ENCODE measurements around the gene LMBRD1. TPM values are rescaled to one million over a fixed set of nuclear protein-coding genes. Genes with fewer than 3 reads are reported as not detected.

LMBRD1 gene
- total RNA-seq, 1 experiment from 2014 or later, result 17.0 TPM

GRCh38 chr6:69825904-69826303, 29.1 kb upstream of the LMBRD1 start:
- Histone ChIP-seq H4K8ac (replicated peaks; ENCODE audit: insufficient read length, low read depth, low read length) (no peak overlapping the region), H3K27ac (ENCODE audit: insufficient read length, low read depth, low read length) (no peak overlapping the region), H3K23ac (ENCODE audit: insufficient read length, low read depth, low read length) (no peak overlapping the region), H3K9me3 (ENCODE audit: control insufficient read depth, low read depth, low read length) (no peaks in the 10 kb centered on the region), H3K4me1 (ENCODE audit: insufficient read depth, low read length) (no peaks in the 10 kb centered on the region; the same call in 1 of the 2 replicates), H3T11ph (ENCODE audit: low read length) (no peak overlapping the region), H3K18ac (ENCODE audit: insufficient read length, low read depth, low read length) (no peak overlapping the region), H2AK5ac (ENCODE audit: insufficient read length, low read length) (no peak overlapping the region), H2BK20ac (ENCODE audit: low read depth, low read length, poor library complexity, severe bottlenecking) (no peak overlapping the region), H3K23me2 (ENCODE audit: insufficient read length, low read depth, low read length, poor library complexity, severe bottlenecking) (no peaks in the 10 kb centered on the region), H3K14ac (ENCODE audit: insufficient read depth, low read length) (no peak overlapping the region), H3K4me2 (ENCODE audit: insufficient read depth, insufficient read length, low read length) (no peak overlapping the region), H2BK15ac (ENCODE audit: low read depth, low read length) (no peak overlapping the region), H2BK12ac (ENCODE audit: insufficient read length, low read depth, low read length) (no peak overlapping the region), H3K79me2 (ENCODE audit: insufficient read depth, low read length) (no peaks in the 10 kb centered on the region), H3K56ac (ENCODE audit: insufficient read length, low read depth, low read length) (no peak overlapping the region), H4K91ac (ENCODE audit: insufficient read length, low read depth, low read length) (no peak overlapping the region), H4K5ac (ENCODE audit: insufficient read length, low read depth, low read length) (no peak overlapping the region), H2BK5ac (ENCODE audit: insufficient read length, low read length) (no peak overlapping the region), H3K27me3 (ENCODE audit: insufficient read depth, low read length) (no peaks in the 10 kb centered on the region), H3K9ac (ENCODE audit: extremely low read depth, insufficient read length, low read length) (no peak overlapping the region), H4K20me1 (ENCODE audit: control insufficient read depth, insufficient read depth, insufficient read length) (no peaks in the 10 kb centered on the region), H2AFZ (ENCODE audit: low read length) (no peak overlapping the region), H2BK120ac (ENCODE audit: low read depth, low read length, poor library complexity, severe bottlenecking) (no peak overlapping the region), H3K4ac (ENCODE audit: low read depth, low read length) (no peak overlapping the region), H3K79me1 (ENCODE audit: insufficient read depth, low read depth, low read length, poor library complexity, severe bottlenecking) (no peaks in the 10 kb centered on the region)
- DNase-seq, result no peak
- no peak for TF ChIP-seq CTCF (conservative IDR thresholded peaks at IDR 0.05)
- Mint-ChIP-seq H3K4me1 (peaks cover 6 to 9% of the 10 kb centered on the region in 2 experiments), H3K27me3 (ENCODE audit: low read depth) (no peaks in the 10 kb centered on the region), H3K9me3 (no peaks in the 10 kb centered on the region), H3K36me3 (ENCODE audit: insufficient read depth in 1 of 3, low read depth in 3 of 3) (no peaks in the 10 kb centered on the region), H3K27ac (peak overlapping the region in 1 of 3 experiments; percentile 20; a peak in 1 of 7 replicates), H3K4me3 (no peak overlapping the region)
- WGBS (ENCODE audit: extremely low coverage, insufficient read length, low lambda C conversion rate), result no CpG with 5 or more reads among the region's 1 CpG

All from H9 (cell line).